GM12801 (cell line): ENCODE data around the gene FBXL13.

Experiments
- CTCF ChIP-seq: IDR thresholded peaks from one replicate; pipeline ENCODE4 v1.5.1; 2011; ENCODE audit warnings: control low read depth; ENCODE audit not compliant: insufficient read length; ENCODE audit errors: extremely low read depth

FBXL13 gene

GRCh38 chr7:102860351-102860811 lies 214.2 kb downstream of the FBXL13 start:
- no peak for TF ChIP-seq CTCF

GRCh38 chr7:102859799-102860125 lies 214.8 kb downstream of the FBXL13 start:
- TF ChIP-seq CTCF = no peak

- TF ChIP-seq CTCF = no peak
These were observed 215.4 kb downstream of the FBXL13 start for GRCh38 chr7:102859084-102859798.

DNA sequence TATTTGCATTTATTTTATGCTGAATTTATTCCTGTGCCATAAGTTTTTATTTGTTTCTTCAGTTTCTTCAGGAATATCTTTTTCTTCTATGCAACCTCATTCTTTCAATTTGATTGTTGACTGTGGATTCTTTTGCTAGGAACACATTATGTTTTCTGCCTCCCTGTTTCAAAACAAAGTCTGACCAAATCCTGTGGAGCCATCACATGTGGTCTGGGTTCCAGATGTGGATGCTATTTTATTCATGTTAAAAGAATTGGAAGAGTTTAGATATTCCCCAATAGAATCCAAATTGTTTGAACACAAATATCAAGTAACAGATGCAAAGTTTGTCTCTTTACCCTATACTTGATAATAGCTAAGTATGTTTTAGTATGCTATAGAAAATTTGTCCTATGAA lies 218.6 kb downstream of the FBXL13 start:
- TF ChIP-seq CTCF = no peak

DNA sequence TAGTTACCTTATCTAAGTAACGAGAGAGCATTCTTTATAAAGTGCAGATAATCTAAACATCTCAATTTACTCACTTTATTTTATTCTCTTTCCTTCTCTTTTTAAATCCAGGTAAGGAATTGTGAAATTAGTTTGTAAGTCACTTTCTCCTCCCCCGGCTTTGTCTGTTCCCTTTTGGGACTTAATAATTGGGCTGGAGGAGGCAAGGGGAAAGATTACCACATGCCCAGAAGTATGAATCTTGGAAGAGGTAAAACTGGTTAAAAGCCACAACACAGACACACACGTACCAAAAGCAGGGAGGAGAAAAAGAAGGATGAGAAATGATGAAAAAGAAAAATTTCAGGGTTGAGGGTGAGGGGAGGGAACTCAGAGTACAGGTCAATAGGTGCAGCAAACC lies 225.1 kb downstream of the FBXL13 start:
- no peak for TF ChIP-seq CTCF

GRCh38 chr7:102849079-102849478 lies 225.5 kb downstream of the FBXL13 start:
- TF ChIP-seq CTCF = no peak

GRCh38 chr7:102845346-102845745 lies 229.2 kb downstream of the FBXL13 start:
- no peak for TF ChIP-seq CTCF

DNA sequence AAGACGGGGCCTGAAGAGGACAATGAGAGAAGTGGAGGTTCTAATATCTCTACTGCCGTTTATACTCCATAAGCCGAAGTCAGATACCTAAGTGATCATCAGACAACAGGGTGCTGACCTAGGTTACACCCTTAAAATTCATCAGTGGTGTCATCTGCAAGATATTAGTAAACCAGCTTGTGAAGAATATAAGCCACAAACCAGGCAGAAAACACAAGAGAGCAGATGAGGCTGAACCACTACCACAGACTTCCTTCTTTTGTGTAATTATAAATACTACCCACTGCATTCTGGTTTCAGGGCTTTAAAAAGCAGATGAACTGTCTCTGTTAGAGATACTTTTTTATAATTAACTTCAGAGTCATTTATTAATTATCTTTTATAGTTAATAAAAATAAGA lies 230.7 kb downstream of the FBXL13 start:
- no peak for TF ChIP-seq CTCF
